NT2/D1 (cell line): ENCODE results near the gene LORICRIN.

Experiments
- SUZ12 ChIP-seq: IDR thresholded peaks from 2 replicates; pipeline ENCODE4 v1.6.1; 2011; ENCODE audit not compliant: insufficient read length, insufficient read depth; ENCODE audit errors: extremely low read depth
- YY1 ChIP-seq: IDR thresholded peaks from 2 replicates; pipeline ENCODE4 v1.6.1; 2011; ENCODE audit not compliant: insufficient read length, insufficient read depth
- ZNF274 ChIP-seq: IDR thresholded peaks from 2 replicates; pipeline ENCODE4 v1.6.1; 2011; ENCODE audit warnings: mild to moderate bottlenecking, low read depth, low read length

GRCh38 chr1:153213519-153213918 lies 46.0 kb upstream of the LORICRIN start:
- TF ChIP-seq ZNF274 (no peak), YY1 (no peak), SUZ12 (no peak)
